AG04449 (cell line): ENCODE results near the gene FAM50A.

ENCODE experiments used
- CTCF ChIA-PET: fragments of 350-600 bp; formaldehyde crosslinking; extraction: SDS; loops from one replicate; lab custom pipeline; 2021; ENCODE audit warnings: antibody characterized with exemption; lab: Yijun Ruan, JAX
- POLR2A ChIA-PET: fragments of 400-600, 350-600 bp; formaldehyde crosslinking; extraction: SDS; loops from one replicate; lab custom pipeline; 2020; ENCODE audit warnings: antibody characterized with exemption, inconsistent platforms; lab: Yijun Ruan, JAX
- DNase-seq: peaks from one replicate; pipeline ENCODE4 v3.0.0-alpha.2; 2010; ENCODE audit warnings: low read depth, low spot score
- H3K4me3 ChIP-seq: 2 replicates; pipeline ENCODE4 v1.5.1; 2011; ENCODE audit warnings: low read depth, mild to moderate bottlenecking, control low read depth, low read length
- CTCF ChIP-seq: IDR thresholded peaks from one replicate; pipeline ENCODE4 v1.5.1; 2011; ENCODE audit warnings: mild to moderate bottlenecking, moderate library complexity, low read length, control low read depth, inconsistent platforms; ENCODE audit not compliant: insufficient read depth; ENCODE audit errors: missing control alignments

Gene FAM50A

GRCh38 chrX:154412468-154412867, 31.5 kb upstream of the FAM50A start:
- ChIA-PET CTCF (interaction anchor here (1.2 to 1.6 kb wide), 2 partner anchors 115 to 119 kb away, joined by 4 to 7 read pairs; no protein-coding TSS in a partner anchor), POLR2A (interaction anchor here (1.0 to 1.2 kb wide), 3 partner anchors 12 to 15 kb away, joined by 3 to 5 read pairs (median 3); no protein-coding TSS in a partner anchor)
- TF ChIP-seq CTCF: no peak
- peak overlapping the region; percentile 64 for H3K4me3 ChIP-seq
- DNase-seq: no peak

GRCh38 chrX:154413142-154413541, 30.8 kb upstream of the FAM50A start:
- TF ChIP-seq CTCF: no peak
- POLR2A ChIA-PET: no interaction called here
- no peak for DNase-seq
- no peak overlapping the region for H3K4me3 ChIP-seq
- CTCF ChIA-PET: no interaction called here

- no peak for DNase-seq
Observed at GRCh38 chrX:154417157-154417556, 26.8 kb upstream of the FAM50A start.

GRCh38 chrX:154419189-154419588, 24.8 kb upstream of the FAM50A start:
- no peak for DNase-seq
- ChIA-PET POLR2A (no interaction called here), CTCF (interaction anchor here (1.0 kb wide), 1 partner anchor 113 kb away, joined by 3 read pairs; no protein-coding TSS in a partner anchor)
- H3K4me3 ChIP-seq: no peak overlapping the region
- TF ChIP-seq CTCF: no peak

More at GRCh38 chrX:154417157-154417556, 26.8 kb upstream of the FAM50A start:
- no peak overlapping the region for H3K4me3 ChIP-seq
- CTCF ChIA-PET: no interaction called here
- TF ChIP-seq CTCF: no peak
- POLR2A ChIA-PET: no interaction called here

GRCh38 chrX:154419688-154420401, 24.1 kb upstream of the FAM50A start:
- TF ChIP-seq CTCF: no peak
- ChIA-PET POLR2A (no interaction called here), CTCF (no interaction called here)
- no peak for DNase-seq
- H3K4me3 ChIP-seq: no peak overlapping the region

GRCh38 chrX:154420402-154420756, 23.6 kb upstream of the FAM50A start:
- no peak for DNase-seq
- CTCF ChIA-PET: interaction anchor here (0.8 kb wide), 1 partner anchor 9 kb away, joined by 3 read pairs; no protein-coding TSS in a partner anchor
- H3K4me3 ChIP-seq: no peak overlapping the region
- POLR2A ChIA-PET: no interaction called here
- no peak for TF ChIP-seq CTCF
